NB4 (cell line): Measurements from ENCODE around the gene CLNK.

Experiments used
- DNase-seq: peaks from one replicate; pipeline ENCODE4 v3.0.0; 2010; ENCODE audit warnings: low read depth
- H3K4me3 ChIP-seq: one replicate; pipeline ENCODE4 v1.5.1; 2011; ENCODE audit warnings: mild to moderate bottlenecking, low read depth, low read length, moderate library complexity
- MYC ChIP-seq: IDR thresholded peaks from 2 replicates; pipeline ENCODE4 v1.6.1; 2011; ENCODE audit warnings: low read depth, low read length
- POLR2A ChIP-seq: IDR thresholded peaks from 2 replicates; pipeline ENCODE4 v1.6.1; 2011; ENCODE audit warnings: mild to moderate bottlenecking; ENCODE audit not compliant: insufficient read length; ENCODE audit errors: extremely low read depth
- TF ChIP-seq, protein P1 (sequence below): IDR thresholded peaks from one replicate; pipeline ENCODE4 v1.5.1; 2012; ENCODE audit warnings: low read depth, low read length
- TF ChIP-seq, protein P2 (sequence below): IDR thresholded peaks from 2 replicates; pipeline ENCODE4 v1.6.1; 2011; ENCODE audit warnings: low read depth, low read length

Gene CLNK

DNA sequence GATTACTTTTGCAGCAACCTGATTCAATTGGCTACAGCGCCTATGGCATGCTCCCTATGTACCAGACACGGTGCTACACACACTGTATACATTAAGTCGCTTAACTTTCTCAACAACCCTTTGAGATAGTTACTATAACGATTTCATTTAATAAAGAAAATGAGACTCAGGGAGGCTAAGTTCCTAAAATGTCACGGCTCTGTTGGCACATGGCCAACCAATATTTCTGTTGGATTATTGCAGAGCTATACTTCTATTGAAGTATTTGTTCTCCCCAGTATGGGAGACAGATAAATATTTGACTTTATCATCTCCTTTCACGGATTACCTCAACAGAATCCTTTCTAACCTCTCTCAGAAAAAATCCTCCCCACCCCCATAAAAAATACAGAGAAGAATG is 25.3 kb downstream of the CLNK start:
- no peak for DNase-seq
- H3K4me3 ChIP-seq = no peak overlapping the region
- TF ChIP-seq POLR2A (no peak), MYC (no peak)
- TF ChIP-seq, protein P1, sequence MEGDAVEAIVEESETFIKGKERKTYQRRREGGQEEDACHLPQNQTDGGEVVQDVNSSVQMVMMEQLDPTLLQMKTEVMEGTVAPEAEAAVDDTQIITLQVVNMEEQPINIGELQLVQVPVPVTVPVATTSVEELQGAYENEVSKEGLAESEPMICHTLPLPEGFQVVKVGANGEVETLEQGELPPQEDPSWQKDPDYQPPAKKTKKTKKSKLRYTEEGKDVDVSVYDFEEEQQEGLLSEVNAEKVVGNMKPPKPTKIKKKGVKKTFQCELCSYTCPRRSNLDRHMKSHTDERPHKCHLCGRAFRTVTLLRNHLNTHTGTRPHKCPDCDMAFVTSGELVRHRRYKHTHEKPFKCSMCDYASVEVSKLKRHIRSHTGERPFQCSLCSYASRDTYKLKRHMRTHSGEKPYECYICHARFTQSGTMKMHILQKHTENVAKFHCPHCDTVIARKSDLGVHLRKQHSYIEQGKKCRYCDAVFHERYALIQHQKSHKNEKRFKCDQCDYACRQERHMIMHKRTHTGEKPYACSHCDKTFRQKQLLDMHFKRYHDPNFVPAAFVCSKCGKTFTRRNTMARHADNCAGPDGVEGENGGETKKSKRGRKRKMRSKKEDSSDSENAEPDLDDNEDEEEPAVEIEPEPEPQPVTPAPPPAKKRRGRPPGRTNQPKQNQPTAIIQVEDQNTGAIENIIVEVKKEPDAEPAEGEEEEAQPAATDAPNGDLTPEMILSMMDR = no peak
- TF ChIP-seq, protein P2, sequence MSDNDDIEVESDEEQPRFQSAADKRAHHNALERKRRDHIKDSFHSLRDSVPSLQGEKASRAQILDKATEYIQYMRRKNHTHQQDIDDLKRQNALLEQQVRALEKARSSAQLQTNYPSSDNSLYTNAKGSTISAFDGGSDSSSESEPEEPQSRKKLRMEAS = no peak

DNA sequence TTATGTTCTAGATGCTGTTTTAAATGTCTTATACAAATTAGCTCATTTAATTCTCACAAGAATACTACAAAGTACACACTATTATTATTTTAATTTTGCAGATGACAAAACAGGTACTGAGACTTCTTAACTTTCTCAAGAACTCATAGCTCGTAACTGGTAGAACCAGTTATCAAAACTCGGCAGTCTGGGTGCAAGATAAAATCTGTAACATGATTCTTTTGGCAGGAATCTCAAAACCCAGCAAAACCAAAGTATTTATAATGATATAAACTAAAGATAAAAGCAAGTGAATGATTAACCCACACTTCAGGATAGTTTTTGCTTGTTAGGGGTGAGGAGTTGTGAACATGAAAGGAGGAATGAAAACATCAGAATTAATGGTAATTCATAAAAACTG is 27.6 kb downstream of the CLNK start:
- no peak for TF ChIP-seq POLR2A
- no peak for TF ChIP-seq MYC
- TF ChIP-seq, protein P1 = no peak
- TF ChIP-seq, protein P2 = no peak
- DNase-seq = no peak
- no peak overlapping the region for H3K4me3 ChIP-seq

DNA sequence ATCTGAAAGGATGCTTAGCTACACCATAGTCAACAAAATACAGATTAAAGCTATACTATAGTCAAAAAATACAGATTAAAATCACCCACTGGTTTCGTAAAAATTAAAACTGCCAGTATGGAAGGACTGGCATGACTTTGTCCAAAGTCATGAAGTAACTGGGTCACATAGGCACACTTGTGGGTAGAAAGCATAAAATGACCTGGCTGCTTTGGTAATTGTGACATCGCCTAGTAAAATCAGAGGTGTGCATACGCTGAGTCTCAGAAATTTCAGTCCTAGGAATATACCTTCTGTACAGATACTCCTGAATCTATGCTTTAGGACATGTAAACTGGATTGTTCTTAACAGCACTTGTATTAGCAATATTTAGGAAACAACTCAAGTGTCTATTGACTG is 28.1 kb downstream of the CLNK start:
- DNase-seq = no peak
- TF ChIP-seq, protein P1 = no peak
- TF ChIP-seq POLR2A = no peak
- TF ChIP-seq, protein P2 = no peak
- no peak for TF ChIP-seq MYC
- no peak overlapping the region for H3K4me3 ChIP-seq

DNA sequence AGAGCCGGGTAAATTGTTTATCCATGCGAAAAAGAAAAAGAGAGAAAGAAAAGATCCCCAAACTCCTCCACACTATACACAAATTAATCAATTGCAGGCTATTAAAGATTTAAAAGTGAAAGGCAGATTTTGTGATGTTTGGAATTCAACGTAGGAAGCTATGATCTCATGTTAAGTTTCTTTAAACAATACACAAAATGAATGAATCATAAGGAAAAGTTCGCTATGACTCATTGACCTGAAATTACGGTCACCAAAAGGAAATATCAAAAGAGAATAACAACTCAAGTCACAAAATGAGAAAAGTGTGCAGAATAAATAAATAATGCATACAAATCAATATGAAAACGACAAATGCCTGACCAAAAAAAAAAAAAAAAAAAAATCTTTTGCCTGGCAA is 28.6 kb downstream of the CLNK start:
- no peak overlapping the region for H3K4me3 ChIP-seq
- no peak for DNase-seq
- TF ChIP-seq, protein P1 = no peak
- TF ChIP-seq, protein P2 = no peak
- no peak for TF ChIP-seq MYC
- no peak for TF ChIP-seq POLR2A

DNA sequence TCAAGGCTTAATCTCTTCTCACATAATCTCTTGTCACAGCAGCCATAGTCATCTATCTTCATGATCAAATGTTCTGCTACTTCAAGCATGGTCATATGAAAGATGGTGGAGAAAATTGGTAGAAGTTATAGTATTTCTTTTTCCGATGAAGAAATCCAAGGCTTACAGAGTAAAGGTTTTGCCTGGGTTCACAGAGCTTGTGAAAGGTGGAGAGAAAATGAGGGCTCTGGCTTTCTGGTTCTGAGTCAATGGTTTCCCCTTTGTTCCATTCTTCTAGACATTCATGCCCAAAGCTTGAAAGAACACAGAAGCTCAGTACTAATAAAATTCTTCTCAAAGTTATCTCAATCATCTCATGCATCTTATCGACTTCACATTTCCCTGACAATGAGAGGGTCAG is 36.1 kb downstream of the CLNK start:
- no peak for DNase-seq
- TF ChIP-seq, protein P2 = no peak
- TF ChIP-seq, protein P1 = no peak
- TF ChIP-seq POLR2A = no peak
- no peak for TF ChIP-seq MYC

DNA sequence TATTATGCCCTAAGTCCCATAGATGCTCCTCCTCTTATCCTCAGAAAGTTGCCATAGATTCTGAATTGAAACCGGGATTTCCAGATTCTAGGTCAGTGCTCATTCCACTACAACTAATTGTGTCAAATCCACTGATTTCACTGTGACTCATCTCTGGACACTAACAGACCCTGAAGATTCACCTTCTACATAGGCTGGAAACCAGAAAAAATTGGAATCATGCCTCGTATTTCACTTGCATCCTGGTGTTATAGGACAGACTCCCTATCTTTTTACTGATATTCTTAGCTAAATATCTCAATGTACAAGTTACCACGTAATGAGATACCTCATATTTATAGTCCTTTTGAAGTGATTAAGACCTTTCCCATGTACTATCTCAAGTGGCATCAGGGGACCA is 36.7 kb downstream of the CLNK start:
- H3K4me3 ChIP-seq = no peak overlapping the region
- DNase-seq = no peak
- TF ChIP-seq, protein P2 = no peak
- TF ChIP-seq, protein P1 = no peak
- no peak for TF ChIP-seq MYC
- no peak for TF ChIP-seq POLR2A

More for the DNA sequence above, 36.1 kb downstream of the CLNK start:
- H3K4me3 ChIP-seq = no peak overlapping the region
